ENCODE measurements around the gene NPLOC4.
"Not testable (repeated sequence)": the region's sequence is repeated elsewhere in the genome, so short reads cannot be mapped to it uniquely, and the experiment has no call there.

Gene NPLOC4

DNA sequence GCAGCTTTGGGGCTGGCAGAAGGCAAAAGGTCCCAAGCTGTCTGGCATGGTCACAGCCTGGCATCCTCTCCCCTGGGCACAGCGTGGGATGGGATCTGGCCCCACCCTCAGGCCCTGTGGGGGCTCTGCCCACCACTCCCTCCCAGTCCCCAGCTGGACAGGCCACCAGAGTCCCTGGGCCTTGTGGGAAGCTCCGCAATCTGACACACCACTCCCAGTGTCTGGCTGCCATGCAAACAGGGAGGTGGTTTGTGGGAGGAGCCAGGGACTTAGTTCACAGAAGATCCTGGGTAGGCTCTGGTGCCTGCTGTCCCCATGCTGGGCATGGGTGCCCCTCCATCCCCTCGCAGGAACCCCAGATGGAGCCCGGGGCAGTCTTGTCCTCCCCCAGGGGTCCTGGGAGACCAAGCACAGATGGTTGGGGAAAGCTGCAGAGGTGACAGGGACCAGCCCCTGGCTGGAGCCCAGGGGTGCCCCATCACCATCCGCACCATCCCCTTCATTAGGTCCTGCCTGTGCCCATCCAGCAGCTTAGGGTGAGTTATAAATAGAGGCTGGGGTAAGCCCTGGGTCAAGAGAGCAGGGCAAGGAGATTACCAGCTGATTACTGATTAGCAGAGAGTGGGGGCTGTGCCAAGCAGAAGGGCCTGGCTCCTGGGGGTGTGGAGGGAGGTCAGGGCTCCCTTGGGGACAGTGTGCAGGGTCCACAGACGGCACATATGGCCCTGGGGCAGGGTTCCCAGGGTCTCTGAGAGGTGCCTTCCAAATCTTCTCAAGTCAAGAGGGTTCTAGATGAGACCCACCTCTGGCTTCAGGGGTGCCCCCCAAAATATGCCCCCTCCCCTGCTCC lies 102.5 kb downstream of the NPLOC4 start:
- DNase-seq (ENCODE audit: low read depth in 2 of 2), result no peak

- no peak for DNase-seq (ENCODE audit: low read depth in 2 of 2)
These were observed 103.4 kb downstream of the NPLOC4 start for GRCh38 chr17:81533339-81534141.

DNA sequence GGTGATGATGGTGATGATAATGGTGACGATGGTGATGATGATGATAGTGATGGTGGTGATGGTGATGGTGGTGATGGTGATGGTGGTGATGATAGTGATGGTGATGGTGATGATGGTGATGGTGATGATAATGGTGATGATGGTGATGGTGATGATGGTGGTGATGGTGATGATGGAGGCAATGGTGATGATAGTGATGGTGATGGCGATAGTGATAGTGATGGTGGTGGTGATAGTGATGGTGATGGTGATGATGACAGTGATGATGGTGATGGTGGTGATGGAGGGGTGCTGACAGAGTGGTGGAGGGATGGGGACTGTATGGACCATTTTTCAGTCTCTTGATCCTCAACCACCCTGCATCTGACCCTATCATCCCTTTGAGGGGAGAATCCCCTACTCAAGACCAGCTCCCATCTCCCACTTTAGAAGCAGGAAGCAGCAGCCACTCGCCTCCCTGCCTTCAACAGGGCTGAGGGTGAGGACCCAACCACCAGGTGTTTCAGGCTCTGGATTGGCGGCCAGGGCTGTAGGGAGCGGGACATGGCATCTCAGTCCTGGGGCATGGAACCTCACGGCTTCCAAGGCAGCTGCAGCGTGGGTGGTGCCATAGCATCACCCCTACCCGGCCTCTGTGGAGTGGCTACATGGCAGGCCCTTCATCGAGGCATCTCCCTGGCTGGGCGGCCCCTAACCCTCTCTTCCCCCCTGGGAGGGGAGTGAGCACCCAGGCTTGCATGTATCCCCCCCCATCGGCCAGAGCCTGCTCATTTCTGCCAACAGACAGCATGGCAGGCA lies 104.2 kb downstream of the NPLOC4 start:
- no peak for DNase-seq (ENCODE audit: low read depth in 2 of 2)

- DNase-seq (ENCODE audit: low read depth in 2 of 2), result not testable (repeated sequence)
These were observed 104.9 kb downstream of the NPLOC4 start for GRCh38 chr17:81531998-81532404.

GRCh38 chr17:81531013-81531412 lies 105.9 kb downstream of the NPLOC4 start:
- not testable (repeated sequence) for DNase-seq (ENCODE audit: low read depth in 2 of 2)

DNA sequence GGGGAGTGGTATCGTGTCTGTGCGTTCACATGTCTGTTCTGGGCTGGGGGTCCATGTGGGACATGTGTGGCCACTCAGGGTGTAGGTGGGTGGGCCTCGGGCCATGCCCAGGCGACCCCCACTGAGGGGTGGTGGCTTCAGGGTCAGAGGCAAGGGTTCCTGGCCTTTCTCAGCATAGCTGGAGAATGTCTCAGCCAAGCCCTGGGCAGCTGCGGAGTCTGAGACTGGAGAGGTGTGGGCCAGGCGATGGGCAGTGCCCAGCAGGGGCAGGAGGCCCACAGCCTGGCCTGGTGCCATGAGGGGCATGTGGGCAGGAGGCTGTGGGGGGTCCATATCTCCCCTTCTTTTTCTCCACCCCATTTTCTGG lies 107.5 kb downstream of the NPLOC4 start:
- DNase-seq (ENCODE audit: low read depth in 2 of 2), result no peak

- no peak for DNase-seq (ENCODE audit: low read depth in 2 of 2)
These were observed 108.1 kb downstream of the NPLOC4 start for GRCh38 chr17:81528651-81529436.

GRCh38 chr17:81528384-81528650 lies 108.6 kb downstream of the NPLOC4 start:
- DNase-seq (ENCODE audit: low read depth in 2 of 2), result no peak

DNA sequence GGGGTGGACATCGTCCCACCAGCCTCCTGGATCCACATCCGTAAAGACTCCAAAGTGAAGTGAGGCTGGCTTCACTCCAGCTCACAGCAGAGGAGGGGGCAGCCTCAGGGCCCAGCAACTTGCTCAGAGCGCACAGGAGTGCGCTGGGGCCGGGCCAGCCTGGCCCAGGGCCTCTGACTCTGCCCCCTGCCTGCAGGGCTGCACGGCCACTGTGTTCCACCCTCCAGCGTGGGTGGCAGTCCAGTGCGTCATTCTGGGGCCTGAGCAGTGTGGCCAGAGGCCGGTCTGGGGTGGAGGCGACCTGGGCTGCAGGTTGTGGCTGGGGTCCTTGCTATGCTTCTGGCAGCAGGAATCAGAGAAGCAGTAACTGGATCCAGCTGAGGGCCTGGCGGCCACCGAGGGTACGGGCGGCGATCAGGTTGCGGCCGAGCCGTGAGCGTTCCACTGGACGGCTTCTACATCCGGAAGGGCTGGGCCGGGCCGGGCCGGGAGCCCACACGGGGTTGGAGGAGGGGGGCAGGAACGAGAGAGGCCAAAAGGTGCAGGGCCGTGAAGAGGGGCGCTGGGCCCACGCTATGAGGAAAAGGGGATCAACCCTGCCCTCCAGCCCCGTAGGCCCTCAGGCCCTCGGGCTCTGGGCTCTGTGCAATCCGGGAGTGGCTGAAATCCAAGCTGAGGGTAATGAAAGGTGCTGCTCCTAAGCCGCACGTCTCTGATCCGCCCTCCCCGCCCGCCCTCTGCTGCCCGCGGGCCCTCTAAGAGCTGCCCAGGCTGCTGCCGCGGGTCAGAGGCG lies 109.1 kb downstream of the NPLOC4 start, which contains the start of gene FSCN2:
TSS of gene FSCN2 (plus strand) at position 787 of the 793 bp plus-strand sequence. CDS start 155 bp downstream, outside the sequence.
- no peak for DNase-seq (ENCODE audit: low read depth in 2 of 2)

DNA sequence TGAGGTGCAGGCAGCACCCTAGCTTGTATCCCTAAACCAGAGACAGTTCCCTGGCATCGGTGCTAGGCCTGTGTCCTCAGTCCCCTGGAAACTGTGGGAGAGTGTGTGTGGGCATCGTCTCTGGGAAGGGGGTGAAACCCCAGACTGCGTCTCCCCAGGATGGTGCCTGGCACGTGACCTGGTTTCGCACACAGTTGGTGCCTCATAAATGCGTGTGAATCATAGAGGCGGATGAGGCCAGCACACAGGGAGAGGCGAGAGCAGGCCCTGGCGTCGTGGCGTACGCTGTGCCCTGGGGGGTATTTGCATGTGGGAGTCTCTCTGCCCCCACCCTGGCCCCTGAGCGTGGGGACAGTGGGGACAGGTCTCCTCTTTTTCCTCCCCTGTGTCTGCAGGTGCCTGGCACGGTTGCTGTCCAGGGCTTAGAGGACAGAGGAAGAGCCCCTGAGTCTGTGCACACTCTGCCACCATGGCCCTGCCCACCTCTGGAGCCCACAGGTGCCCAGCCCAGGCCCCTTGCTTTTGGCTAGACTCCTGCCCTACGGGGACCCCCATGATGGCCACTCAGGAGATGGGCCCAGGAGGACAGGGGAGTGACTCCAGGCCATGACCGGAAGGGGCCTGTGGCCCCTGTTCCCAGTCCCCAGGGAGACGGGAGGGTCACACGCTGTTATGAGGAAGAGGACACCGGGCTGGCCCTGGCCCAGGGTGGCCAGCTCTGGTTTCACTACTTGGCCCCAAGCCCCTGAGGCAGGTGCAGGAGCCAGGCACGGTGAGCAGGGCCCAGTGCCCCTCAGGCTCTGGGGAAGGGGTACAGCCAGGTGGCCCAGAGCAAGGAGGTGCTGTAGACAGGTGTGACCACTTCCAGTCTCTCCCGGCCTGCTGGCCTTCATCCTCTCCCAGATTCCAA lies 110.0 kb downstream of the NPLOC4 start:
- no peak for DNase-seq (ENCODE audit: low read depth in 2 of 2)

DNA sequence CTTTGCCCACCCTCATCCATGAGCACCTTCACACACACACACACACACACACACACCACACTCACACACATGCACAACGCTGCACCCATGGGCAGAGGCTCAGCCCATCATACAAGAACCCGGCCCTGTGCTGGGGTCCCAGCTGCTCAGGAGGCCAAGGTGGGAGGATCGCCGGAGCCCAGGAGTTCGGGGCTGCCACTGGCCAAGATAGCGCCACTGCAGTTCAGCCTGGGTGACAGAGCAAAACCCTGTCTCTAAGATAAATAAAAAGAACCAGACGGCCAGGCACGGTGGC lies 112.1 kb downstream of the NPLOC4 start:
- DNase-seq (ENCODE audit: low read depth in 2 of 2), result no peak

- DNase-seq (ENCODE audit: low read depth in 2 of 2), result no peak
These were observed 112.7 kb downstream of the NPLOC4 start for GRCh38 chr17:81524039-81524864.

DNA sequence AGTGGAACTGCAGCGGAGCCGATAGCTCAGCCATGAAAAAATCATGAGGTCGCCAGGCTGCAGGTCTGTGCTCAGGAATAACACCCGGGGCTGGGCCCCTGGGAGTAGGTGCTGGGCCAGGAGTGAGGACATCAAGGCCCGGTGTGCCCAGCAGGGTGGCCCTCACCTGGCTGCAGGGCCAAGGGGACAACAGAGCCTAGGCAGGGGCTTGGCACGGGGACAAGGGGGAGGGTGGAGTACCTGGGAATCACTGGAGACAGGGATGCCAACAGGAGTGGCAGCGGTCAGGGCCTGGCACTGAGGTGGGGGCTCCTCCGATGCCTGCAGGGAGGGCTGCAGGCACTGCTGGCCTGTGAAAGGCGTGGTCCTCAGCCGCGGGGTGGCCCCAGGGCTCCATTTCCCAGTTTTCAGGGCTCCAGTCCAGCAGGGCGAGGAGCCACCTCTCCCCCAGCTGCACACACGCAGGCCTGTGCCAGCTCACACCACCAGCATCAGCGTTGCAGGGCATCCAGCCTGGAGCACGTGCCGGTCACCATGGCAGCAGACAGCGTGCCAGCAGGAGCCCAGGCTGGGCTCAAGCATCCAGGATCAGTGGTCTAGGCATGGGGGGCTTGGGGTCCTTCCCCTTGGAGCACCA lies 113.4 kb downstream of the NPLOC4 start:
- no peak for DNase-seq (ENCODE audit: low read depth in 2 of 2)

DNA sequence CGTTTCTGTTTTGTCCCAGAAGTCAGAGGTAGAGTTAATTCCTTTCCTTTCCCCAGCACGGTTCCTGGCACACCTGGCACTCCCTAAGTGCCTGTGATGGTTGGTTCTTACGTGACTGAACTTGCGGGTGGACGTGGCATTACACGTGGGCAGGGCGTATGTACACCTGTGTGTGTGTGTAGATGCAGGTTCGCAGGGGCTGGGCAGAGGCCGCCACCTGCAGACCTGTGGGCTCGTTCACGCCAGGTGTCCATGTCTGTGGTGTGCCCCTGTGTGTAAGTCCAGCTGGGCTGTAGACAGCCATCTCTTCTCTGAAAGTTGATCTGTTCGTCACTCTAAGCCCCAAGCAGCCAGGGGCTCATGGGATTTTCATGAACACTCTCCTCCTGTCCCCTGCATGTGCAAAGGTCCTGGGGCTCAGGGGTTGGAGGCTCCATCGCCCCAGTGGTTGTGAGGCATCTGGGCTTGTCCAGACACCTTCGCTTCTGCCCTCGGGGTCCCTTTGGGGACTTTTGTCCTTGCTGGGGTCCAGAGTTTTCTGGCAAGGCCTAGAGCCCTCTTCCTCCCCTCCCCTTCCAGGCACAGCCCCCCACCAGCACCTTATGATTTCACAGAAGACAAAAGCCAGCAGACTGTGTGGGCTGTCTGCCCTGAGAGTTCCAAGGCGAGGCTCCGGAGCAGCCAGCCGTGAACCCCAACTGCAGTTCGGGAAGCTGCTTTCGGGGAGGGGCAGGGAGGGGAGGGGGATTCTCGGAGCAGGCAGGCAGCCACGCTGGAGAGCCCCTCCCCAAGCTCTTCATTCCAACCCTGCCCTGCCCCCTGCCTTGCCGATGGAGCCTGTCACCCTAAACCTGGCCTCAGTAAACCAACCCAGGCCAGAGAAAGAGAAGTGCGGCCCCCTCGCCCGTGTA lies 114.2 kb downstream of the NPLOC4 start:
- DNase-seq (ENCODE audit: low read depth in 2 of 2), result no peak

GRCh38 chr17:81520021-81520901 lies 116.7 kb downstream of the NPLOC4 start:
- no peak for DNase-seq (ENCODE audit: low read depth in 2 of 2)

GRCh38 chr17:81519284-81520020 lies 117.5 kb downstream of the NPLOC4 start:
- no peak for DNase-seq (ENCODE audit: low read depth in 2 of 2)
